D721Med (cell line): ENCODE data around the gene ADSS1.

Experiments
- DNase-seq: peaks from one replicate; pipeline ENCODE4 v3.0.0; 2011; ENCODE audit warnings: low spot score; ENCODE audit not compliant: insufficient read length
- FAIRE-seq: peaks from 2 replicates; lab custom pipeline; 2011; peaks lifted over from hg19 to GRCh38; lab: Jason Lieb, UNC
- CTCF ChIP-seq: IDR thresholded peaks from 2 replicates; pipeline ENCODE4 v1.5.1; 2012; ENCODE audit warnings: mild to moderate bottlenecking, control low read depth; ENCODE audit not compliant: insufficient read depth; ENCODE audit errors: missing control alignments

The ADSS1 gene

DNA sequence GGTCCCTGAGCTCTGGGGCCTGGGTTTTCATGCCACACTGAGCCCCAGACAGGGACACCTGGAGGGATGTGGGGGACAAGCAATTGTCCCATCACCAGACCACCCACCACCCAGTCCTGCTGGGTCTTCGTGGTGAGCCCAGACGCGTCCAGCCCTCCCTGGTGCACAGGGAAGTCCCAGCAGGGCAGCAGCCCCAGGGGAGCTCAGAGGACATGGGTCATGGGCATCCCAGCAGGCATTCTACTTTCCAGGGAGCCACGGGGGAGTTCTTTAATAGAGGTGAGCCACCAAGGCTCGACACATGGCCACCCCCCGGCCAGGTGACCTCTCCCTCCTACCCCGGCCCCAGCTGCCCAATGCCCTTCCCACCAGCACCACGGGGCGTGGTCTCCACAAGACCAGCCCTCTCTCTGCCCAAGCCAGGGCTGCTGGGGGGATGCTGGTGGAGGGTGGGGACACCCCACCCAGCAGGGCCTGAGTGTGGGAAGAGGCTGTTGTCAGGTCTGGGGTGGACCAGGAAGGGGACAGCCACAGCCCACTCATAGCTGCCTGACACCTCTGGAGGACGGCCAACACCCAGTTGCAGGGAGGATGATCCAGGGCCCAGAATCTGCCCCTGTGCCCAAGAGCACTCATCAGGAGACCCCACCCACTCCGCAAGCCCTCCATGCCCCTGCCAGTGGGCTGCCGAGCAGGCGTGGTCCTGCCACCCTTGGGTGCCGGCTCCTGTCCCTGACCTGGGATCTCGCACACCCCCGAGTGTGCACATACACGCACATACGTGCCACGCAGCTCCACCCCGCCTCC, 57.4 kb downstream of the ADSS1 start:
- no peak for TF ChIP-seq CTCF
- DNase-seq: no peak
- no peak for FAIRE-seq

DNA sequence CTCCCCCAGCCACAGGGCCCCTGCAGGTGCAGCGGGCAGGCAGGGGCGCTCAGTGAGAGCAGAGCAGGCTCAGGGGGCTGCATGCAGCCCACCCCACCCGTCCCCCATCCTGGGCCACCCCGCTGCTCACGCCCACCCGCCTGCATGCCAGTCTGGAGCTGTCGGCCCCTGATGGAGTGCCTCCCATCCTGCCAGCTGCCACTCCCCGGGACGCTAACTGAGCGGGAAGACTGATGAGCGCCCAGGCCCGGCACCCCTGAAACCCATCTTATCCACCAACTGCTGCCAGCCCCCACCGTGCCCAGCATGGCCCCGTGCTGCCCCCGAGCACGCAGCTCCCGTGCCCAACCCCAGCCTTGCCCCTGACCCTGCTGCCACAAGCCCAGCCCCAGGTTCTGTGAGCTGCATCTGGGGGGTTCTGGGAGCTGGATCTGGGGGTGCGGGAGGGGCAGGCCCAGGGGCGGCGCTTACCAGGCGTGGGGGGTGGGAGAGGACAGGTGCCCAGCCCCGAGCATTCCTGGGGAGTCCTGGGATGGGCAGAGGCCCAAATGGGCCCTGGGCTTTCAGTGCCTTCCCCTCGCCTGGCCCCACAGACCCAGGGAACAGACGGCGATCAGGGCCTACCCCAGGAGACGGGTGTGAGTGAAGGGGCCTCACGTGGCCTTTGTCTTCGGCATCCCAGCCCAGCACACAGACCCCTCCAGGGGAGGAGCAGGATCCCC, 58.2 kb downstream of the ADSS1 start:
- TF ChIP-seq CTCF: no peak
- no peak for DNase-seq

DNA sequence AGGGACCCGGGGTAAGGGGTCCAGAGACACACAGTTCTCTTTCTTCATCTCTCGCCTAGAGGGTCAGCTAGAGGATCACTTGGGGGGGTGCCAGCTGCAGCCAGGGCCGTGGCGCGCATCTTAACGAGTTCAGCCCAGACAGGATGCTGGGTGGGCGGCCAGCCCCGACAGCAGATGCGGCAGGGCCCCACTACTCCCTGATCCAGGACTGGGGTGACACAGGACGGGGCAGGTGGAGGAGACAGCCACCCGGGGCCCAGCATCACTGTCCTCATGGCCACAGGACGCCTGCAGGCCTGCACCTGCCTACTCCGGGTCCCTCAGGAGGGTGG, 58.7 kb downstream of the ADSS1 start:
- no peak for TF ChIP-seq CTCF
- FAIRE-seq: no peak
- no peak for DNase-seq

More for the DNA sequence above, 58.2 kb downstream of the ADSS1 start:
- no peak for FAIRE-seq

GRCh38 chr14:104783484-104784217, 59.6 kb downstream of the ADSS1 start:
- no peak for FAIRE-seq
- TF ChIP-seq CTCF: no peak

GRCh38 chr14:104784218-104784568, 60.2 kb downstream of the ADSS1 start:
- TF ChIP-seq CTCF: no peak
- DNase-seq (no peak), FAIRE-seq (no peak)

More at GRCh38 chr14:104783484-104784217, 59.6 kb downstream of the ADSS1 start:
- no peak for DNase-seq

DNA sequence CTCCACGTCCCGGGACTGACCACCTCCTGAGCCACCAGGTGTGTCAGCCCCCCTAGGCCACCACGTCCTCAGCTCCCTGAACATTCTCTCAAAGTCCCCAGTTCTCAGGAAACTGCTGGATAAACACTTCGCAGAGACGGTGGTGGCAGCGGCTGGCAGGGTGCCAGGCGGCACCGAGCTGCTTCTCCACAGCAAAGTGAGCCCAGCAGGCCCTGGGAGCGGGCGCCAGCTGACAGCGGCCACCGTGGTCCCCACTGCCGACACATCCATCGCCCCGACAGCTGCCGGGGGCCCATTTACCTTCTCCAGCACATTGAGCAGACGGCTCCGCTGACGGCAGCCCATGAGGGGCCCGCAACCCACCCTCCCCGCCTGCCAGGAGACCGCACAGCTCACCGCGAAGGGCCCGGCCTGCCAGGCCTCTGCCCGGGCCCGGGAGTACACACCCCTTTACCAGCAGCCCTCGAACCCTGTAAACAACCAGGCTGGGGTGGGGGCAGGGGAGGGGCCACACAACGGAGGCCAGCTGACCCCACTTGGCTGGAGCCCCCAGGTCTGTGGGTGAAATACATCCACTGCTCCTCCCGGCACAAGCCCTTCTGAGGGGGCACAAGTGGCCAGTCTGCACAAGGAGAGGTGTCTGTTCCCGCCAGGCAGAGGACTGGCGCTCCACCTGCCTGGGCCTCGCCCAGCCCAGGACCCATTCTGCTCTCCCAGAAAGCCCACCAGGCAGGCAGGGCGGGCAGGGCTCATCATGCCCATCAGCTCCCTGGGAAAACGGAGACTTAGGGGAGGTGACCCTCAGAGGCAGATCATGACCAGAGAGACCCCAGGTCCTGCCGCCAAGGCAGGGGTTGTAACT, 61.0 kb downstream of the ADSS1 start:
- DNase-seq: no peak
- no peak for TF ChIP-seq CTCF
- FAIRE-seq: no peak
